HG02759 (cell line): ENCODE data around the gene ADAMTS16.
"Not testable (repeated sequence)": the region's sequence is repeated elsewhere in the genome, so short reads cannot be mapped to it uniquely, and the experiment has no call there.

Source experiments
- ATAC-seq: cut with Tn5 transposase; IDR thresholded peaks from one replicate; pipeline ENCODE4 v1.9.1; 2021; ENCODE audit warnings: mild to moderate bottlenecking, moderate library complexity; ENCODE audit not compliant: unreplicated experiment

Gene ADAMTS16

DNA sequence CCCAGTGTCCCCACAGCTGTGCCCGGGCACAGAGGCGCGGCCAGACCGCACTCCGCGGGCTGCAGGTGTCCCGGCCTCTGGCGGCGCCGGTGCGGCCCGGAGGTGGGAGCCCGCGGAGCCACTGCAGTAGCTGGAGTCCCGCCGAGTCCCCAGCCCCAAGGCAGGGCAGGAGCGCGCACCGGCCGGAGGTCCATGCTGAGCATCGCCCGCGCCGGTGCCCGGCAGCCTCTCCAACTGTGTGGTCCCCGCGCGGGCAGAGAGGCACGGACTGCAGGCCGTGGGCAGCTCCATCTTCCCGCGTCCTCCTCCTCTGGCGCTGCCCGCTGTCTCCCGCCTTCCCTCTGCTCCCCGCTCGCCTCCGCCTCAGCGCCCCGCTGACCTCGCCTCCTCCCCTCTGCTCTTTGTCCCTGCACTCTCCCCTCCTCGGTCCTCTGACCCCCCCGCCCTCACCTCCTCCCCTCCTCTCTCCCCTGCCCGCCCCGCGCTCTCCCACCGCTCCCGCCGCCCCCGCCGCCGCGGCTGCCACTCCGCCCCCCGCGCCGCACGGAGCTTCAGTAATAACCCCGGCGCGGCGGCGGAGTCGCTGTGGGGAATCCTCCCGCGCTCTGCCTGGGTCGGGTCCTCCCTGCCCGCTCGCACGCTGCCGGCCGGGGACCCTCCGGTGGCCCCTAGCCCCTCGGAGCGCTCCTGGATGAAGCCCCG lies at the start of gene ADAMTS16:
Gene ADAMTS16 (plus strand): TSS at position 554 of the 702 bp plus-strand sequence. CDS start 138 bp downstream, at position 692.
- ATAC-seq = no peak

GRCh38 chr5:5092149-5092548 lies 48.0 kb upstream of the ADAMTS16 start:
- no peak for ATAC-seq

DNA sequence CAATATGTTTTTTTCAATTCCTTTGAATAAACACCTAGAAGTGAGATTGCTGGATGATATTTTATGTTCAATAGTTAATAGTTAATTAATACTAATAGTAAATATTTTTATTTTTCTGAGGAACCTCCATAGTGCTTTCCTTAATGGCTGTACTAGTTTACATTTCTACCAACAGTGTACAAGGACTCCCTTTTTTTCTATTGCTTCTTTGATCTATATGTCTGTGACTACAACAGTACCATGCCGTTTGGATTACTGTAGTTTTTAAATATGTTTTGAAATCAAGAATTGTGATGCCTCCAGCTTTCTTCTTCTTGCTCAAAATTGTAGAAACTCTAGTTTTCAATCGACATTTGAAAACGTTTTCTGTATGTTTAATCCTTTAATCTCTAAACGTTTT lies 39.5 kb upstream of the ADAMTS16 start:
- ATAC-seq = no peak

- no peak for ATAC-seq
These were observed 38.5 kb upstream of the ADAMTS16 start for GRCh38 chr5:5101676-5102075.

DNA sequence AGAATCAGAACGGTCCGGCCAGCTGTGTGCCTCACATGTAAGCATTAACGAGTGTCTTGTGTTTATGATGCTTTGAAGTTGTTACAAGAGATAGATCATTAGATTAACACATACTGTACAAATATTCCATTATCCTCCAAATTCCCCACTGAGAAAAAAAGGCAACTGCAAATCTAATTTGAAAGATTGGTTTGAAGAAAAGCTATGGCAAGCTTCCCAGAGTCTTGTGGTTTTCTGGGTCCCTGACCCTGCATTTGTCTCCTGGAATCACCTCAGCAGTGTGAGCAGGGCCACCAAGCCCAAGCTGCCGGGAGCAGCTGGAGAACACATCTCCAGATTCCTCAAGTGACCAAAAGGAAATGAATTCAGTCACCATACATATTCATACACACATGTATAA lies 36.9 kb upstream of the ADAMTS16 start:
- no peak for ATAC-seq

DNA sequence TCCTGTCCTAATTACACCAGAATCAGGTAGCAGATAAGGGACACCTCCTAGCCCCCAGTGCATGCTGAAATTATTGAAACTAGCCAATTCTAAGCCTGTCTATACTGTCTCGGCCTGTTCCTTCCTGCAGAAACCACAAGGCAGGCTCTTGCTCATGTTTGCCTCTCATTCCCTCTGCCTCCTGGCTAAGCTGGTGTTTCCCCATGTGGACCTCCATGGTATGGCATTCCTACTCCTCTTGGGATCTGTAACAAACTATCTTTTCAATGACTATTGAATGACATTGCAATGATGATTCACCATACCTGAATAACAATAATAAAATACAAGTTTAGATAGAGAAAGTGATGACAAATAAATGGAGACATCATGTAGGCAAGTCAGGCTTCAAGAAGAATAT lies 35.6 kb upstream of the ADAMTS16 start:
- ATAC-seq = no peak

GRCh38 chr5:5105531-5105930 lies 34.6 kb upstream of the ADAMTS16 start:
- no peak for ATAC-seq

DNA sequence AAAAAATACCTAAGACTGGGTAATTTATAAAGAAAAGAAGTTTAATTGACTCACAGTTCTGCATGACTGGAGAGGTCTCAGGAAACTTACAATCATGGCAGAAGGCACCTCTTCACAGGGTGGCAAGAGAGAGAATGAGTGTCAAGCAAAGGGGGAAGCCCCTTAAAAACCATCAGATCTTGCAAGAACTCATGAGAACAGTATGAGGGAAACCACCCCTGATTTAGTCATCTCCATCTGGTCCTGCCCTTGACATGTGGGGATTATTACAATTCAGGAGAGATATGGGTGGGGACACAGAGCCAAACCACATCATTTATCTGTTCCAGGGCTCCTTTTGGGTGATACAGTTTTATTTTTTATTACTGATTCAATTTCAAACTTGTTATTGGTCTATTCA lies 23.2 kb upstream of the ADAMTS16 start:
- peak; percentile 47 for ATAC-seq

DNA sequence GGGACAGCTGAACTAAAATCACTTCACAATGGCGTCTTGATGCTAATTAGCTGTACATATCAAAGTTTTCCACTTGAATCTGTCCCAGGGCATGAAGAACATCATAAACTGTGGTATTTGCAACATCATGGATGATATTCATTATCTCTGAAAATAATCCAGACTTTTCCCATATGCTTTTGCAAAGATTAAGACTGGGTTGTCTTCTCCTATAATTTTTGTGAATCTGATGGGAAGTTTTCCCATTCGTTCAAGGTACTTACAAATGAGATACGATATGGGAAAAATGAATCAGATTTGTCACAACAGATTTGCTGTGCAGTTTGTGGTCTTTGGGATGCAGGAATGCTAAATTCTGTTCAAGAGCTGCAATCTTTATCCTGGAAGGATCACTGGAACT lies 17.4 kb upstream of the ADAMTS16 start:
- ATAC-seq = no peak

- no peak for ATAC-seq
These were observed 15.9 kb upstream of the ADAMTS16 start for GRCh38 chr5:5124231-5124630.

DNA sequence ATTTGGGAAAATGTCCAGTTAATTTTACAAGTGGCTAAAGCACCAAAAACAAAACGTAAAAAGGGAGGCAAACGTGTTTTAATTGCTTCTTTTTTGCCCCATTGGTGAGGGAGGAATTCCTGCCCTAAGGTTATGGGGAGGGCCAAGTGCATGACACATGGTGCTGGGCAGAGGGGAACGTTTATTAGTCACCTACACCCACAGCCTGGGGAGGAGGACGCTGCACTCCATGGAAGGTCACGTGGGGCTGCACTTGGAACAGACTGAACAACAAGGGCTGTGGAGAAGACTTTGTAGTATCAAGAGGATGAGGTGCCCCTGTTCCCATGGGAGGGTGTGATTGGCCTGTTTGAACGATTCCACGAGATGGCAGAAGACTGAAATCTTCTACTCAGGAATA lies 13.7 kb upstream of the ADAMTS16 start:
- no peak for ATAC-seq

DNA sequence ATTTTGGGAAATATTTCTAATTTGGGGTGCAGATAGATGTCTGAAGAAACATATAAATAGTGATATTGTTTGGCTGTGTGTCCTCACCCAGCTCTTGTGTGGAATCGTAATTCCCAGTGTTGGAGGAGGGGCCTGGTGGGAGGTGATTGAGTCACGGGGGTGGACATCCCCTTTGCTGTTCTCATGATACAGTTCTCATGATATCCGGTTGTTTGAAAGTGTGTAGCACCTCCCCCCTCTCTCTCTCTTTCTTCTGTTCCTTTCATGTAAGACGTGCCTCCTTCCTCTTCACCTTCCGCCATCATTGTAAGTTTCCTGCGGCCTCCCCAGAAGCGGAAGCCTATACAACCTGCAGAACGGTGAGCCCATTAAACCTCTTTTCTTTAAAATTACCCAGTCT lies 11.4 kb upstream of the ADAMTS16 start:
- no peak for ATAC-seq

GRCh38 chr5:5132234-5132633 lies 7.9 kb upstream of the ADAMTS16 start:
- ATAC-seq = no peak

- no peak for ATAC-seq
These were observed 7.3 kb upstream of the ADAMTS16 start for GRCh38 chr5:5132693-5133295.

DNA sequence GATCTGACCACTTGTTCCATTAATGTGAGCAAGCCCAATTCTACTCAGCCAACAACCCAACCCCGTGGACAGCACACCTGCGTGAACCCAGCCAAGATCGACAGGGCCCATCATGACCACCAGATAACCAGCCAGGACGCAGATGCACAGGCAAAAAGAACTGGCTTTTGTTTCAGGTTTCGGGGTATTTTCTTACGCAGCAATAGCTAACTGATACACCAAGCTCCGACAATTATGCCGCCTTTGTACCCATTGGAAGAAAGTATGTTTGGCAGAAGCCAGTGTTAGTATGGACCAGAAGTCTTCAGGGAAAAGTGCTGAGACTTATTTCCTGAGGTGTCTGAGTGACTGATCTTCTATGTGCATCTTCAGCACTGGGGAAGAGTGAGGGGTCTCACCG lies 6.0 kb upstream of the ADAMTS16 start:
- no peak for ATAC-seq

DNA sequence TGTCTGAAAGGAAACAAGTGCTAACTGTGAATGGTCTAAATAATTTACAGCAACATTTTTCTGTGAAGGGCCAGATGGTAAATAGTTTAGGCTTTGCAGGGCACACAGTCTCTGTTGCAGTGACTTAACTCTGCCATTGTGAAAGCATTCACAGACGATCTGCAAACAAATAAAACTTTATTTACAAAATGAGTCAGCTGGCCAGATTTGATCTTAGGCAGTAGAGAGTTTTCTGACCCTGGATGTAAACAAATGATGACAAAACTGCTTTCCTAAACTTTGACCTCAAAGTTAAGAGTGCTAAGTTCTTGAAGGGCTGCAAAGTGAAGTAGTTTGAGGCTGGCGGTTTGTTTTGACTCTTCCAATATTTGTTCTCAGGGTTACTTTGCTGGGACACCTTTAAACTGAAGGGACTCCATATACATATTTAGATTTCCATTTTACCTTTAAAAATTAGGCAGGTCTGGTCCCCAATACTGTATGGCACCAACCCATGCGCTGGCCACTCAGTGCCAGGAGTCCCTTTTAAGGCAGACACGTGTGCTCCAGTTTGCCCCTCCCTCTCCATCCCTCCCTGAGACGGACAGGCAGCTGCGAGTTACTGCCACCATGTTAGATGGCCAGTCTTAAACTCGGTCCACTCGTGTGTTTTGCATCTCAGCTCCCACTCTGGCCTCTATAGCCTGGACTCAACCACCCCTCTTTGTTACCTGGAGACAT lies 4.0 kb upstream of the ADAMTS16 start:
- ATAC-seq = no peak

- not testable (repeated sequence) for ATAC-seq
These were observed 2.3 kb upstream of the ADAMTS16 start for GRCh38 chr5:5137851-5138250.

- ATAC-seq = no peak
These were observed 774 bp upstream of the ADAMTS16 start for GRCh38 chr5:5139336-5139776.

DNA sequence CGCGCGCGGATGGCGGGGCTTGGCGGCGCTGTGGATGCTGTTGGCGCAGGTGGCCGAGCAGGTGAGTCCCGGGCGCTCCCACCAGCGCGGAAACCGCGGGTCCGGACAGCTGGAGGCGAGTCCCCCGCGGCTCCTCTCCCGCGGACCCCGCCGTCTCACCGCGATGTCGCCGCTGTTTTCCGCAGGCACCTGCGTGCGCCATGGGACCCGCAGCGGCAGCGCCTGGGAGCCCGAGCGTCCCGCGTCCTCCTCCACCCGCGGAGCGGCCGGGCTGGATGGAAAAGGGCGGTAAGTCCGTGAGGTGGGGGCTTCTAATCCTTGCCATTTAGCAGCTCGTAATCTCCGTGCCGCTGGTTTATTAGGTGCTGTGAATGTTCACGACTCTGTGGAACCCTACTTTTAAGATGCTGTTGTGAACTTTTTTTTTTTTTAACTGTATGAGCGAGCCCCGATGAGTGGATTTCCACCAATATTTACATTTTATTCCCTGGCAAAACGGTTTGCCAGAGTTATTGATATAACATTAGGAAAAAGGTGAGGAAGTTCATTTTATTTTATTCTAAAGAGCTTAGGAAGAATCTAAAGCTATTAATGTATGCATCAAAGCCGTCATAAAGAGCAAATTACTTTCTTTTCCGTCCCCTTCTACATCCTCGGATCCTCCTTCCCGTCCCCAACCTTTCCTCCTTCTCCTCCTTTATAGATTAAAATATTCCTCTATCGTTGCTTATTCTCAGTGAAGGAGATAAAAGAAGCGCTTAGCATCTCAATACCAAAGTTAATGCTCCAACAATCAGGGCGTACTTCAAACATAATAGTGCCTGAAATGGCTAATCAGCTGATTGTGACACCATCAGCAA lies 579 bp downstream of the ADAMTS16 start:
- no peak for ATAC-seq

DNA sequence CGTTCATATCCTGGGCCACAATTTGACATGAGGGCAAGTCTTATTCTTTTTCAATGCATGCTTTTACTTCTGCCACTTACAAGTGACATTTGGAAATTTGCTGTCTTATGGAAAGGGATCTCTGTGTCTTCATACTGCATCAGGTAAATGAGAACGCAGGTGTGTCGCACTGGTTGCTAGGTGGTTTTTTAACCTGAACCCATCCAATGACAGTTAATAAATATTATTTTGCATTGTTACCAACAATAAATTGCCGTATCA lies 1.1 kb downstream of the ADAMTS16 start:
- ATAC-seq = no peak
